Lung (tissue), 12 donors: ENCODE results near the gene ADGRB2. TPM values are rescaled to one million over a fixed set of nuclear protein-coding genes. Genes with fewer than 3 reads are reported as not detected.

Experiments
- ATAC-seq: fragments of 200-7000 bp; cut with Tn5 transposase; one replicate; pipeline ENCODE4 v1.9.1; 2020; ENCODE audit warnings: moderate number of reproducible peaks; ENCODE audit not compliant: insufficient read depth, low FRiP score
- DNase-seq, 3 donors: peaks; one replicate each; pipeline ENCODE4 v3.0.0-alpha.2; 2013 to 2017
- H3K27ac ChIP-seq, 2 donors: one replicate each; pipeline ENCODE4 v1.5.1; 2013; ENCODE audit warnings: mild to moderate bottlenecking in 2 of 2, moderate library complexity in 2 of 2, control low read depth in 1 of 2, inconsistent platforms in 1 of 2, low read depth in 1 of 2, low read length in 1 of 2
- H3K27me3 ChIP-seq, 3 donors: one replicate each; pipeline ENCODE4 v1.5.1; 2013; ENCODE audit warnings: low read length in 2 of 3; ENCODE audit not compliant: control insufficient read depth in 3 of 3, insufficient read depth in 3 of 3
- H3K36me3 ChIP-seq, 4 donors: one replicate each; pipeline ENCODE4 v1.5.1; 2013; ENCODE audit warnings: low read length in 4 of 4, mild to moderate bottlenecking in 1 of 4, moderate library complexity in 1 of 4; ENCODE audit not compliant: control insufficient read depth in 4 of 4, insufficient read depth in 4 of 4
- H3K4me1 ChIP-seq, 5 donors: one replicate each; pipeline ENCODE4 v1.5.1; 2013; ENCODE audit warnings: low read length in 5 of 5, mild to moderate bottlenecking in 2 of 5, moderate library complexity in 1 of 5; ENCODE audit not compliant: control insufficient read depth in 5 of 5, insufficient read depth in 5 of 5
- H3K4me3 ChIP-seq: one replicate; pipeline ENCODE4 v1.5.1; 2013; ENCODE audit warnings: mild to moderate bottlenecking, control low read depth, moderate library complexity
- H3K9ac ChIP-seq, 2 donors: one replicate each; pipeline ENCODE4 v1.5.1; 2013; ENCODE audit warnings: low read length in 2 of 2, control low read depth in 1 of 2; ENCODE audit not compliant: insufficient read depth in 1 of 2
- H3K9me3 ChIP-seq, 4 donors: one replicate each; pipeline ENCODE4 v1.5.1; 2013; ENCODE audit warnings: low read length in 3 of 4, mild to moderate bottlenecking in 1 of 4, moderate library complexity in 1 of 4; ENCODE audit not compliant: control insufficient read depth in 4 of 4, insufficient read depth in 3 of 4
- CTCF ChIP-seq: IDR thresholded peaks from 2 replicates; pipeline ENCODE4 v1.5.1; 2012; ENCODE audit warnings: mild to moderate bottlenecking; ENCODE audit errors: control extremely low read depth, extremely low read depth
- WGBS, 2 donors: extraction: QIAGEN DNeasy Blood & Tissue Kit; methylation state at CpG; one replicate each; pipeline ENCODE4 v1.1.7; 2013; 5-methylcytosine and 5-hydroxymethylcytosine counted together
- polyA plus RNA-seq, 2 donors: library from polyadenylated mRNA; stranded (reverse); fragments of 200-250 nt; gene quantifications; one replicate each; pipeline ENCODE4 v1.2.1, GENCODE V29; 2013
- total RNA-seq, 2 donors: library from RNA; depleted of rRNA in 1 of 2; stranded (reverse); fragments of >200 nt in 1 of 2; gene quantifications; one replicate each; pipeline ENCODE4 v1.2.1, GENCODE V29; 2014 to 2021
- donor health status: control.
- donor health status: control.
- donor health status: Bipolar disorder and iron deficiency.
- donor health status: healthy.
- donor health status: DM: yes; HTN: yes; CAD: no.

ADGRB2 gene
- total and polyA plus RNA-seq, 4 donors: 0.44 to 7.6 (median 1.3) TPM

- 92% methylated on average over 14 of the region's 14 CpGs for WGBS, 2 donors
- no peak overlapping the region for H3K9ac ChIP-seq
- H3K9me3 ChIP-seq: peaks cover 0 to 4% (median 0%) of the 10 kb centered on the region in 4 donors
- ATAC-seq (no peak), DNase-seq (no peak)
- no peak overlapping the region for H3K27ac ChIP-seq
- H3K27me3 ChIP-seq: no peaks in the 10 kb centered on the region
- no peak overlapping the region for H3K4me3 ChIP-seq
- peaks cover 0 to 2% (median 0%) of the 10 kb centered on the region in 4 donors for H3K36me3 ChIP-seq
- TF ChIP-seq CTCF: no peak
- H3K4me1 ChIP-seq: no peaks in the 10 kb centered on the region
Observed at GRCh38 chr1:31727195-31727594, 36.9 kb downstream of the ADGRB2 start.

DNA sequence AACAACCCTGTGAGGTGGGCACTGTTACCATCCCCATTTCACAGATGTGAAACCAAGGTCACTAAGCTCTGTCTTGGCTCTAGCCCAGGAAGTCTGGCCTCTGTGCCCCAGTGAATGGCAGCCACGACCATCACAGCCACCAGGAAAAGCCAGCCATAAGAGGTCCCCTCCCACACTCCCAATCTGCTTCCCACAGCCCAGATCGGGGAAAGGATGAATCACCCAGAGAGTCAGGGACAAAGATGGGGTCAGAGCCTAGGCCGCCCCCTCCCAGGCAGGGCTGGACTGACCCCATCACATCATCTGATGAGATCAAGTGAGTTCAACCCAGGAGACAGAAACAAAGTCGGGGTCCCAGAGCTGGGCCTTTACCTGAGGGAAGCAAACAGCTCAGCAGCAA lies 37.4 kb downstream of the ADGRB2 start:
- no peaks in the 10 kb centered on the region for H3K4me1 ChIP-seq
- H3K9ac ChIP-seq: no peak overlapping the region
- no peak overlapping the region for H3K4me3 ChIP-seq
- 61 to 78% methylated on average over 4 of the region's 4 CpGs for WGBS, 2 donors
- no peak for DNase-seq
- H3K9me3 ChIP-seq: peaks cover 0 to 4% (median 0%) of the 10 kb centered on the region in 4 donors
- TF ChIP-seq CTCF: no peak
- no peak overlapping the region for H3K27ac ChIP-seq
- H3K27me3 ChIP-seq: no peaks in the 10 kb centered on the region
- H3K36me3 ChIP-seq: peaks cover 0 to under 1% (median 0%) of the 10 kb centered on the region in 4 donors
- ATAC-seq: no peak

DNA sequence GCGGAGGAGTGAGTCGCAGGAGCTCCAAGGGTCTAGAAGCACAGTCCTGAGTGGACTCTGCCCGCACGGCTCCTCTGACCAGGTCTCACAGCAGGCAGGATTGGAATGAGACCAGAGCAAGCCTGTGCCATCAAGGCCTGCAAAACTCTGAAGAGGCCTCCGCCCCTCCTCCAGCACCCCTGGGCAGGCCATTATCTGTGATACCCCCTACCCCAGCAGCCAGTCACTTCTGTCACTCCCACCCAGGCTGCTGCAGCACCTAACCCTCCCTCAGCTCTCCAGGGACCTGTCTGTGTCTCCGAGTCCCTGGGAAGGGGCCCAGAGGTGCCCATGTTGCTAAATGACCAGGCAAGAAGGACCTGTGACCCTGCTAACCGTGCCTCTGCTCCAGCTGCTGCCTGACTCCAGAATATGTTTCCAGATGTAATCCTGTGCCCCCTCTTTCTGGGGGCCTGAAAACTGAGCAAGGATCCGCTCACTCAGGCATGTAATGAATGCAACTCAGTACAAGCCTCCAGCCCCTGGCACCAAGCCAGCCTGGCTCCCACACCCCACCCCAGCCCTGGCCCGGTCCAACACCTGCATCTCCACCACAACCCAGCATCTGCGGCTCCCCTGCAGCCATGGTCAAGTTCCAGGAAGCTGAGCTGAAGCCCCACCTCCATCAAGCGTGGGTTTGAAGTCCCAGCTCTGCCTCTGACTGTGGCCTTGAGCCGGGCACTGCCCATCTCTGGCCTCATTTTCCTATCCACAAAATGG lies 38.2 kb downstream of the ADGRB2 start:
- Histone ChIP-seq H3K27ac (no peak overlapping the region), H3K27me3 (no peaks in the 10 kb centered on the region), H3K36me3 (no peaks in the 10 kb centered on the region), H3K9me3 (peaks cover 0 to 4% (median 0%) of the 10 kb centered on the region in 4 donors), H3K4me3 (no peak overlapping the region), H3K9ac (no peak overlapping the region), H3K4me1 (no peaks in the 10 kb centered on the region)
- no peak for DNase-seq
- no peak for TF ChIP-seq CTCF
- WGBS, 2 donors: 79 to 82% methylated on average over 12 of the region's 12 CpGs
- ATAC-seq: no peak
